GM12872 (cell line): ENCODE results near the gene HSFX4.

Experiments used
- TF ChIP-seq, protein P1 (sequence below): IDR thresholded peaks from 3 replicates; pipeline ENCODE4 v1.5.1; 2011; ENCODE audit warnings: low read depth, mild to moderate bottlenecking, low read length, moderate library complexity; ENCODE audit not compliant: insufficient read depth

HSFX4 gene

DNA sequence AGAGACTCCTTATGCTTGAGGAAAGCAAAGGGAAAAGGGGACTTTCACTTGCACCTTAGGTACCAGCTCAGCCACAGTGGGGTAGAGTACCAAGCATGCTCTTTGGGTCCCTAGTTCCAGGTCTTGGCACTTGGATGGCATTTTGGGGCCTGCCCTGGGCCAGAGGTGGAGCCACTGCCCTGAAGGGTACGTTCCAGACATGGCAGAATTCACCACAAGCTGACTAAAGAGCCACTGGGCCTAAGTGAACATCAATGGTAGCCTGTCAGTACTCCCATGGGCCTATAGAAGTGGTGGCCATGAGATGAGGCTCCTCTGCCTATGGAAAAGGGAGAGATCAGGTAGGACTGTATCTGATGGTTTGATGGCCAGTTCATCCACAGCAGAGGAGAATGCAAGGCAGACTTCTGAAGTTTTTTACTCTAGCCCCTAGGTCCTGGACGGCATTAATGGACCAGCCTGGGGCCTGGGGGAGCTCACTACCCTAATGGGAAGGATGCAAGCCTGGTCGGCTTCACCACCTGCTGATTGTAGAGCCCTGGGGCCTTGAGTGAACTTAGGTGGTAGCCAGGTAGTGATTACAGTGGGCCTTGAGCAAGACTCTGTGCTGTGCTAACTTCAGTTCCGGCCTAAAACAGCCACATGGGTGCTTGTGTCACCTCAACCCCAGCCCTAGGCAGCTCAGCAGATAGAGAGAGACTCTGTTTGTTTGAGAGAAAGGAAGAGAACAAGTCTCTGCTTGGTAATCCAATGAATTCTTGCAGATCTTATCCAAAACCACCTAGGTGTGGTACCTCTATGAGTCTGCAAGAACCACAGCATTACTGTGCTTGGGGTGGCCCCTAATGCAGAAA, 19.8 kb upstream of the HSFX4 start:
- TF ChIP-seq, protein P1, sequence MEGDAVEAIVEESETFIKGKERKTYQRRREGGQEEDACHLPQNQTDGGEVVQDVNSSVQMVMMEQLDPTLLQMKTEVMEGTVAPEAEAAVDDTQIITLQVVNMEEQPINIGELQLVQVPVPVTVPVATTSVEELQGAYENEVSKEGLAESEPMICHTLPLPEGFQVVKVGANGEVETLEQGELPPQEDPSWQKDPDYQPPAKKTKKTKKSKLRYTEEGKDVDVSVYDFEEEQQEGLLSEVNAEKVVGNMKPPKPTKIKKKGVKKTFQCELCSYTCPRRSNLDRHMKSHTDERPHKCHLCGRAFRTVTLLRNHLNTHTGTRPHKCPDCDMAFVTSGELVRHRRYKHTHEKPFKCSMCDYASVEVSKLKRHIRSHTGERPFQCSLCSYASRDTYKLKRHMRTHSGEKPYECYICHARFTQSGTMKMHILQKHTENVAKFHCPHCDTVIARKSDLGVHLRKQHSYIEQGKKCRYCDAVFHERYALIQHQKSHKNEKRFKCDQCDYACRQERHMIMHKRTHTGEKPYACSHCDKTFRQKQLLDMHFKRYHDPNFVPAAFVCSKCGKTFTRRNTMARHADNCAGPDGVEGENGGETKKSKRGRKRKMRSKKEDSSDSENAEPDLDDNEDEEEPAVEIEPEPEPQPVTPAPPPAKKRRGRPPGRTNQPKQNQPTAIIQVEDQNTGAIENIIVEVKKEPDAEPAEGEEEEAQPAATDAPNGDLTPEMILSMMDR, result no peak

- TF ChIP-seq, protein P1, result no peak
These were observed 19.1 kb upstream of the HSFX4 start for GRCh38 chrX:149910178-149910695.

DNA sequence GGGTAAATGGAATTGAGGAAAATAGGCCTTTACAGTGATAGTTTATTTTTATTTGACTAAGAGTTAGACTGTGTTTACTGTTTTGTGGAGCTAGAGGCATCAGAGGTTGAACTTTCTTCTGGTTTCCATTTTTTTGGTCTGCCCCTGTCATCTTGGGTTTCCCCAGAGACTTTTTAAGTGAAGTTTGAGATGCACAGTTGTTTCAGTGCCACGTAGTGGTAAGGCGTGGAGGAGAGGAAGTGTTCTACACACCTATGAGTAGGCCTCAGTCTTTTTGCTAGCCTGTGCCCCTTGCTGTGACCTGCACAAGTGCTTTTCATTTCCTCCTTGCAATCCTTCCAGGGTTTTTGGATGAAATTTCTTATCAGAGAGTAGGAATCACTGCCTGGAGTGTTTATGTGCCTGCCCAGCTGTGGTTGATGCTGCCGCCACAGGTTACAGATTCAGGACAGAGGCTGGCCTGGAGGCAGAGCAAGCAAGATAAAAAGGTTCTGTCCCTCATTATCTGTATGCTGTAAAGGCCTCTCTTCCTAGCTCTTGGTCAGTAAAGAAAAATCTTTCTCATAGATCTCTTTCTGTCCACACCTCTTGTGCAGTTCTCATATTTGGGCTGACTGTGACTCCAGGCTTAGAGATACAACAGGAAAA, 12.5 kb upstream of the HSFX4 start:
- TF ChIP-seq, protein P1, result no peak

DNA sequence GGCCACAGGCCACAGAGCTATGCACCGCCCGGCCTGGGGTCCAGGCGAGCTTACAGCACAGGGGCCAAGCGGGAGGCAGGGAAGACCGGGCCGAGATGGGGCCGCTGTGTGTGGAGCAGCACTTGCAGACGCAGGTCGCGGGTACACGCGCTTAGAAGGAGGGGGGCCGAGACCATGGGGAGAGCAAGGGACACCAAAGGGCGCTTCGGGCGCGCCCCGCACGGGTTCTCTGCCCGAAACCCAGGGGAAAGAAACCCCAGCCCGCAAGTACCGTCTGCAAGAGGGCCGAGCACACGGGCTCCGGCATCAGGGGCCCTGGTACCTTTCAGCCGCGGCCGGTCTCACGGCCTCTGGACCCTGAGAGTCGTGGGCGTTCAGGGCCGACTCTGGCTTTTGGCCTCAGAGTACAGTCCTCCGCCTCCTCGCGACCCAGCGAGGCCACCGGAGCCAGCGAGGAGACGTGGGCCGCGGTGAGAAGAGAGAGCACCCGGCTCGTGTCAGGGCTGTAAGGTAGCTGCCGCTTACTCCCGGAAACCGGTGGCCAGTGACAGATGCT, 8.6 kb downstream of the HSFX4 start:
- TF ChIP-seq, protein P1, result no peak

- TF ChIP-seq, protein P1, result peak; percentile 45
These were observed 9.1 kb downstream of the HSFX4 start, which contains the start of gene EOLA2 for GRCh38 chrX:149938427-149938880. Gene EOLA2 (minus strand): TSS chrX:149938491. CDS start chrX:149933874, 4,617 bp downstream.

DNA sequence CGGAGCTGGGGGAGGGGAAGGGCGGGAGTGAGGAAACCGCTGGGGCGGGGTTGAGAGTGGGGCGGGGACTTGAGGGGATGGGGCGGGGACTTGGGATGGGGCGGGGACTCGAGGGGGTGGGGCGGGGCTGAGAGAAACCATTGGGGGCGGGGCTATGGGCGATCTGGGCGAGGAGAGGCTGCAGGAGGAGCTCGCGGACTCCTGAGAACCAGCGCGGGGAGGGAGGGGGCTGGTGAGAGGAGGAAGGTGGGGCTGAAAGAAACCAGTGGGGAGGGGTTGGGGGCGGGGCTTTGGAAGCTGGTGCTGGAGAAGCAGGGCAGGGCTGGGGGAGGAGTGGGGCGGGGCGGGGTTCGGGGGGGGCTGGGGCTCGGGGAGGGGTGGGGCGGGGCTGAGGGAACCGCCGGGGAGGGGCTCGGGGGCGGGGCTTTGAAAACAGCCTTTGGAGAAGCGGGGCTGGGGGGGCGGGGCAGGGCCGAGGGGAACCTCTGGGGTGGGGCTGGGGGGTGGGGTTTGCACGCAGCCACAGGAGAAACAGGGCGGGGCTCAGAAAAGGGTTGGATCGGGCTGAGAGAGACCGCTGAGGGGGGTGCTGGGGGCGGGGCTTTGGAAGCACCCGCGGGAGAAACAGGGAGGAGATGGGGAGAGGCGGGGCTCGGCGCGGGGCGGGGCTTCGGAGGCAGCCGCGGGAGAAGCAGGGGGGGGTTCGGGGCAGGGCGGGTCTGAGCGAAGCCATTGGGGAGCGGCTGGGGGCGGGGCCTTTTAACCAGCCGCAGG, 9.7 kb downstream of the HSFX4 start:
- TF ChIP-seq, protein P1, result no peak

GRCh38 chrX:149939655-149939904, 10.2 kb downstream of the HSFX4 start:
- TF ChIP-seq, protein P1, result no peak
